ENCODE results near the gene DMRT2.

Gene DMRT2

DNA sequence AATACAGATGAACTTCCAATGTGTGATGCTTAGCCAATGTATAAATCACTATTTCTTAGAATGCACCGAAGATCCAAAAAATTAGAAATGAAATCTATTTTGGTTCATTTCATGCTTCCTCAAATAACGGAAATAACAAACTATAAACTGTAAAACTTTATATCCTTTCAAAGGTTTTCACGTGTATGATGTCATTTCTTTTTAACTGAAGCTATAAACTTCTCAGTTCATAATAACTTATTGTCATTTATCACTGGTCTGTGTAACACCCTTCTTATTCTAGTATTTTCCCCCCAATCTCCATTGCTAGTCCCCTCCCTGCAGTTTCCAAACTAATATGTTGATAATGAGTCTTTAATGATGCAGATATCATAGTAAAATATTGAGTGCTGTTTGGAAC is 36.4 kb downstream of the DMRT2 start:
- no peak for TF ChIP-seq EGR1 (IDR thresholded peaks at IDR 0.05)

DNA sequence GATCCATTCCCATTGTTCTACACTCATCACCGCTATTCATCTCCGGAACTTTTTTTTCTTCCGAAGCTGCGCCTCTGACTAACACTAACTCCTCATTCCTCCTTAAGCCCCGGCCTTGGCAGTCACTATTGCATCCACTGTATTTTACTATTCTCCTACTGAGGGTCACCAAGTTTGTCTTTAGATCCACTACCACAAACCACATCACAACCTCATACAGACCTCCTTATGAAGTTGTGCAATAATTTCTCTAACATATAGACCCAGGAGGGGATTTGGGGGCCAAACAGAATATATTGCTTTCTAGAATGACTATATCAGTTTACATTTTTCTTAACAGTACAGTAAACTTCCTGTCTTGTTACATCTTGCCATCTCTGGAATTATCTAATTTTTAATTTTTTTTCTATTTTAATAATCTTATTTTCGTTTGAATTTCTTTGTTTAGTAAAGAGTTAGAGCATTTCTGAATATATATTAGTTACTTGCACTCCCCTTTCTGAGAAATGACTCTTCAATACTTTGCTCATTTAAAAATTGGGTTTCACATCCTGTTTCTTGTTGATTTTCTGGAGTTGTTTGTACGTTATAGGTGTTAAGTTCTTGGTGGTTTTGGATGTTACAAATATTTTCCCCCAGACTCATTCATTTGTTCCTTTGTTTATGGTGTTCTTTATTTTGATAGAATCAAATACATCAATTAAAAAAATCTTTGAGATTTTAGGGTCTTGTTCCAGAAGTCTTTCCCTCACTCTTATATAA is 37.1 kb downstream of the DMRT2 start:
- no peak for TF ChIP-seq TAF1 (IDR thresholded peaks at IDR 0.05; ENCODE audit: low read depth)
- no peak for TF ChIP-seq TEAD4 (IDR thresholded peaks at IDR 0.05)
- no peak for TF ChIP-seq ZBTB7A (IDR thresholded peaks at IDR 0.05; ENCODE audit: low read depth)
- no peak for TF ChIP-seq CEBPB (IDR thresholded peaks at IDR 0.05)
- TF ChIP-seq YY1 (IDR thresholded peaks at IDR 0.05; ENCODE audit: low read depth): no peak
- TF ChIP-seq FOXM1 (IDR thresholded peaks at IDR 0.05; ENCODE audit: borderline replicate concordance, low read depth): no peak

DNA sequence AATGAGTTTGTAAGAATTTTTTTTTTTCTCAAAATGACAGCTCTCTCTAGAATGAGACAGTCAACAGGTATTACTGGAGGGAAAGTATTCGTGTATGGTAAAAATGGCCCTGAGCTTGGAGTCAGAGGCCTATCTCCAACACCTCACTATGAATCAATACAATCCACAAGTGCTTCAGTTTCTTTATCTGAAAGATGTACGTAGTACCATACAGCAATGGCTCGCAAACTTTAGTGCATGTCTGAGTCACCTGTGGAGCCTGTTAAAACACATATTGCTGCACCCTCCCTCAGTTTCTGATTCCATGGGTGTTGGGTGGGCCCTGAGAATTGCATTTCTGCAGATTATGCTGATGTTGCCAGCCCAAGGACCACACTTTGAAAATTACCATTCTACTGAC is 44.6 kb downstream of the DMRT2 start:
- TF ChIP-seq NFIC (IDR thresholded peaks at IDR 0.05) (no peak), RAD21 (IDR thresholded peaks at IDR 0.05; ENCODE audit: low read depth) (no peak), TCF12 (IDR thresholded peaks at IDR 0.05; ENCODE audit: low read depth) (no peak), REST (IDR thresholded peaks at IDR 0.05; ENCODE audit: low read depth) (no peak), YY1 (IDR thresholded peaks at IDR 0.05; ENCODE audit: low read depth) (no peak), CEBPB (IDR thresholded peaks at IDR 0.05) (no peak), FOXM1 (IDR thresholded peaks at IDR 0.05; ENCODE audit: borderline replicate concordance, low read depth) (no peak), CREB1 (IDR thresholded peaks at IDR 0.05; ENCODE audit: low read depth) (no peak), TEAD4 (IDR thresholded peaks at IDR 0.05) (no peak), ZBTB7A (IDR thresholded peaks at IDR 0.05; ENCODE audit: low read depth) (no peak)
- TF ChIP-seq, protein P1, sequence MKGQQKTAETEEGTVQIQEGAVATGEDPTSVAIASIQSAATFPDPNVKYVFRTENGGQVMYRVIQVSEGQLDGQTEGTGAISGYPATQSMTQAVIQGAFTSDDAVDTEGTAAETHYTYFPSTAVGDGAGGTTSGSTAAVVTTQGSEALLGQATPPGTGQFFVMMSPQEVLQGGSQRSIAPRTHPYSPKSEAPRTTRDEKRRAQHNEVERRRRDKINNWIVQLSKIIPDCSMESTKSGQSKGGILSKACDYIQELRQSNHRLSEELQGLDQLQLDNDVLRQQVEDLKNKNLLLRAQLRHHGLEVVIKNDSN (IDR thresholded peaks at IDR 0.05): no peak

DNA sequence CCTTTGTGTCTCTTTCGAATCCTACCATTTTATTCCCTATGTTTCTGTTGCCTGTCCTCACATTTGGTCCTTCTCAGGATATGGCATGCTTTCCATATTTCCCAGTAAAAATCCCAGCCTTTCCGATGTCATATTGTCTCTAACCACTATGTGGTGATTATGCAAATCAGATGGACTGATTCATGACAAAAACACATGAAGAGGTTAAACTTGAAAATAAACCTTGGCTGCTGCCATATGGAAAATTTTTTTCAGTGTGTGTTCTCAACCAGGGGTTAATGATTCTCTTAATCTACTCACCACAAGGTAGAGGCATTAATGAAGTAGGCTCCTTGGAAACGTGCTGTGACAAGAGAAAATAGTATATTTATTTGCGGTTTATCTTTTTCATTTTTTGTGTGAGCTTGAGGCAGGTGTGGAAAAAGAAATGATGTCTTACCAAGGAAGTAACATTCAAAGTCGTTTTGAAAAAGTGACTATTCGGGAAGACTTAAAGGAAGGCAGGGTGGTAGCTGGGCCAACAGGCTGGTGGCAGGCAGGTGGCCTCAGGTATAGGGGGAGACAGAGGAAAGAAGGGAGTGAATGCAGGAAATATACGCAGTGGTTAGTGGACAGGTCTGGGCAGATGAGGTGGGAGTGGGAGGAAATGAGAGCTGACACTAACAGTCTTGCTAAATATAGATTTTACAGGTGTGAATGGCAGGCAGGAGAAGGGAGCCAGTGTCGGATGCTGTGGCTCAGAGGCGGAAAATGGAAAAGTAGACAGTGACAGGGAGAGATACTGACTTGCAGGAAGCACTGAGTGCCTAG is 46.2 kb downstream of the DMRT2 start:
- TF ChIP-seq FOXM1 (IDR thresholded peaks at IDR 0.05; ENCODE audit: borderline replicate concordance, low read depth) (no peak), TCF12 (IDR thresholded peaks at IDR 0.05; ENCODE audit: low read depth) (no peak), EP300 (IDR thresholded peaks at IDR 0.05; ENCODE audit: borderline replicate concordance) (no peak), CEBPB (IDR thresholded peaks at IDR 0.05) (no peak), TAF1 (IDR thresholded peaks at IDR 0.05; ENCODE audit: low read depth) (no peak), YY1 (IDR thresholded peaks at IDR 0.05; ENCODE audit: low read depth) (no peak), ZBTB7A (IDR thresholded peaks at IDR 0.05; ENCODE audit: low read depth) (no peak), CREB1 (IDR thresholded peaks at IDR 0.05; ENCODE audit: low read depth) (no peak), EGR1 (IDR thresholded peaks at IDR 0.05) (no peak), RAD21 (IDR thresholded peaks at IDR 0.05; ENCODE audit: low read depth) (no peak), TEAD4 (IDR thresholded peaks at IDR 0.05) (no peak), REST (IDR thresholded peaks at IDR 0.05; ENCODE audit: low read depth) (no peak), NFIC (IDR thresholded peaks at IDR 0.05) (no peak)
- TF ChIP-seq, protein P1 (IDR thresholded peaks at IDR 0.05): no peak
- TF ChIP-seq, protein P2, sequence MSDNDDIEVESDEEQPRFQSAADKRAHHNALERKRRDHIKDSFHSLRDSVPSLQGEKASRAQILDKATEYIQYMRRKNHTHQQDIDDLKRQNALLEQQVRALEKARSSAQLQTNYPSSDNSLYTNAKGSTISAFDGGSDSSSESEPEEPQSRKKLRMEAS (IDR thresholded peaks at IDR 0.05): no peak

- TF ChIP-seq FOXM1 (IDR thresholded peaks at IDR 0.05; ENCODE audit: borderline replicate concordance, low read depth) (no peak), ZBTB7A (IDR thresholded peaks at IDR 0.05; ENCODE audit: low read depth) (no peak), CREB1 (IDR thresholded peaks at IDR 0.05; ENCODE audit: low read depth) (no peak), REST (IDR thresholded peaks at IDR 0.05; ENCODE audit: low read depth) (no peak), TCF12 (IDR thresholded peaks at IDR 0.05; ENCODE audit: low read depth) (no peak), RAD21 (IDR thresholded peaks at IDR 0.05; ENCODE audit: low read depth) (no peak), TAF1 (IDR thresholded peaks at IDR 0.05; ENCODE audit: low read depth) (no peak), NFIC (IDR thresholded peaks at IDR 0.05) (no peak), EGR1 (IDR thresholded peaks at IDR 0.05) (no peak), TEAD4 (IDR thresholded peaks at IDR 0.05) (no peak), EP300 (IDR thresholded peaks at IDR 0.05; ENCODE audit: borderline replicate concordance) (no peak)
- TF ChIP-seq, protein P2 (IDR thresholded peaks at IDR 0.05): no peak
Observed at GRCh38 chr9:1098551-1098950, 48.4 kb downstream of the DMRT2 start.
